Progenitor cell of endocrine pancreas (in vitro differentiated cells): Measurements from ENCODE around the gene NSUN2. TPM values are rescaled to one million over a fixed set of nuclear protein-coding genes. Genes with fewer than 3 reads are reported as not detected.

Experiments used
- DNase-seq: peaks from one replicate; pipeline ENCODE4 v3.0.0; 2021; ENCODE audit warnings: low spot score; ENCODE audit not compliant: unreplicated experiment
- H3K27ac Mint-ChIP-seq: 2 replicates; pipeline ENCODE4 v1.8.0; 2021; ENCODE audit warnings: mild to moderate bottlenecking, moderate library complexity, mixed read lengths
- H3K27me3 Mint-ChIP-seq: 2 replicates; pipeline ENCODE4 v1.8.0; 2021; ENCODE audit warnings: mixed read lengths
- H3K36me3 Mint-ChIP-seq: 2 replicates; pipeline ENCODE4 v1.8.0; 2022; ENCODE audit warnings: mixed read lengths; ENCODE audit not compliant: insufficient read depth
- H3K4me1 Mint-ChIP-seq: 2 replicates; pipeline ENCODE4 v1.8.0; 2021; ENCODE audit warnings: low read depth, mixed read lengths
- H3K4me3 Mint-ChIP-seq: 2 replicates; pipeline ENCODE4 v1.8.0; 2021; ENCODE audit warnings: low read depth, mild to moderate bottlenecking, moderate library complexity, mixed read lengths
- H3K9me3 Mint-ChIP-seq: 2 replicates; pipeline ENCODE4 v1.8.0; 2021; ENCODE audit warnings: low read depth, mixed read lengths
- CTCF ChIP-seq: fragments of 200-600 bp; sonication (generic); IDR thresholded peaks from one replicate; pipeline ENCODE4 v1.5.0; 2021; ENCODE audit warnings: antibody characterized with exemption, mild to moderate bottlenecking; ENCODE audit not compliant: unreplicated experiment
- total RNA-seq: library from RNA; stranded (reverse); gene quantifications from 2 replicates; pipeline ENCODE4 v1.2.1, GENCODE V29; 2021

NSUN2 gene
- total RNA-seq, 1 donor from 2014 or later, result 61.3 TPM

- Mint-ChIP-seq H3K4me1 (peaks cover under 1% of the 10 kb centered on the region), H3K27me3 (peaks cover 71% of the 10 kb centered on the region), H3K4me3 (no peak overlapping the region), H3K27ac (no peak overlapping the region), H3K36me3 (no peaks in the 10 kb centered on the region), H3K9me3 (no peaks in the 10 kb centered on the region)
- DNase-seq, result no peak
- TF ChIP-seq CTCF, result no peak
Measured at GRCh38 chr5:6584727-6585126, 48.1 kb downstream of the NSUN2 start.

- no peak for DNase-seq
- Mint-ChIP-seq H3K4me1 (no peaks in the 10 kb centered on the region), H3K27me3 (peaks cover 71% of the 10 kb centered on the region), H3K36me3 (no peaks in the 10 kb centered on the region), H3K27ac (no peak overlapping the region), H3K4me3 (peak overlapping the region; percentile 53), H3K9me3 (no peaks in the 10 kb centered on the region)
- no peak for TF ChIP-seq CTCF
Measured at GRCh38 chr5:6584101-6584645, 48.7 kb downstream of the NSUN2 start.

- Mint-ChIP-seq H3K27ac (no peak overlapping the region), H3K36me3 (no peaks in the 10 kb centered on the region), H3K27me3 (peaks cover 80% of the 10 kb centered on the region), H3K4me1 (no peaks in the 10 kb centered on the region), H3K9me3 (no peaks in the 10 kb centered on the region), H3K4me3 (peak overlapping the region; percentile 55)
- peak; percentile 66 for TF ChIP-seq CTCF
- peak; percentile 45 for DNase-seq
Measured at GRCh38 chr5:6583049-6583880, 49.6 kb downstream of the NSUN2 start.

- no peak for TF ChIP-seq CTCF
- peaks cover 86% of the 10 kb centered on the region for H3K27me3 Mint-ChIP-seq
- peak overlapping the region; percentile 56 for H3K27ac Mint-ChIP-seq
- H3K9me3 Mint-ChIP-seq, result no peaks in the 10 kb centered on the region
- DNase-seq, result no peak
- peak overlapping the region; percentile 55 for H3K4me3 Mint-ChIP-seq
- H3K36me3 Mint-ChIP-seq, result no peaks in the 10 kb centered on the region
- H3K4me1 Mint-ChIP-seq, result no peaks in the 10 kb centered on the region
Measured at GRCh38 chr5:6582507-6583048, 50.3 kb downstream of the NSUN2 start.

GRCh38 chr5:6581559-6582426, 51.1 kb downstream of the NSUN2 start:
- Mint-ChIP-seq H3K4me1 (no peaks in the 10 kb centered on the region), H3K27ac (no peak overlapping the region)

More at GRCh38 chr5:6581559-6582426, 51.1 kb downstream of the NSUN2 start:
- TF ChIP-seq CTCF, result no peak
- peak overlapping the region; percentile 55 for H3K4me3 Mint-ChIP-seq
- no peaks in the 10 kb centered on the region for H3K9me3 Mint-ChIP-seq
- H3K27me3 Mint-ChIP-seq, result peaks cover 80% of the 10 kb centered on the region
- no peak for DNase-seq
- no peaks in the 10 kb centered on the region for H3K36me3 Mint-ChIP-seq
